Peyer's patch (tissue), 4 donors: ENCODE measurements around the gene HBEGF. TPM values are rescaled to one million over a fixed set of nuclear protein-coding genes. Genes with fewer than 3 reads are reported as not detected.

Source experiments
- DNase-seq, 3 donors: peaks; one replicate each; pipeline ENCODE4 v3.0.0-alpha.2; 2017 to 2019
- H3K27ac ChIP-seq, 4 donors: fragments of 200-600 bp; sonication (generic); one replicate each; pipeline ENCODE4 v1.5.1; 2016 to 2019
- H3K27me3 ChIP-seq, 2 donors: fragments of 200-600 bp; sonication (generic); one replicate each; pipeline ENCODE4 v1.5.1; 2019
- H3K36me3 ChIP-seq, 3 donors: fragments of 200-600 bp; sonication (generic); one replicate each; pipeline ENCODE4 v1.5.1; 2016 to 2019
- H3K4me1 ChIP-seq, 4 donors: fragments of 200-600 bp; sonication (generic); one replicate each; pipeline ENCODE4 v1.5.1; 2016 to 2019
- H3K4me3 ChIP-seq, 4 donors: fragments of 200-600 bp; sonication (generic); 1 replicate in 3 of 4; 2 replicates in 1 of 4; pipeline ENCODE4 v1.5.1; 2016 to 2019; ENCODE audit warnings: mild to moderate bottlenecking in 1 of 4
- H3K9me3 ChIP-seq, 4 donors: fragments of 200-600 bp; sonication (generic); one replicate each; pipeline ENCODE4 v1.5.1; 2016 to 2019; ENCODE audit warnings: mild to moderate bottlenecking in 1 of 4
- POLR2A ChIP-seq, 2 donors: fragments of 450-650 bp; IDR thresholded peaks; one replicate each; pipeline ENCODE4 v1.5.1; 2017; ENCODE audit warnings: antibody characterized with exemption in 2 of 2, mild to moderate bottlenecking in 2 of 2, moderate library complexity in 2 of 2
- total RNA-seq, 4 donors: library from RNA; depleted of rRNA; stranded (reverse); fragments of >200 nt; gene quantifications; one replicate each; pipeline ENCODE4 v1.1.0, GENCODE V29; 2016
- TF ChIP-seq, protein P1 (sequence below), 6 experiments: fragments of 450-650 bp in 4 of 6; fragments of 200-600 bp in 2 of 6; sonication (generic) in 1 of 6; IDR thresholded peaks; one replicate each; pipeline ENCODE4 v1.5.1; 2017 to 2019; ENCODE audit warnings: antibody characterized with exemption in 6 of 6, mild to moderate bottlenecking in 3 of 6, moderate library complexity in 1 of 6

HBEGF gene
- total RNA-seq, 4 donors from 2014 or later = 4.1 to 41.0 (median 10.1) TPM

DNA sequence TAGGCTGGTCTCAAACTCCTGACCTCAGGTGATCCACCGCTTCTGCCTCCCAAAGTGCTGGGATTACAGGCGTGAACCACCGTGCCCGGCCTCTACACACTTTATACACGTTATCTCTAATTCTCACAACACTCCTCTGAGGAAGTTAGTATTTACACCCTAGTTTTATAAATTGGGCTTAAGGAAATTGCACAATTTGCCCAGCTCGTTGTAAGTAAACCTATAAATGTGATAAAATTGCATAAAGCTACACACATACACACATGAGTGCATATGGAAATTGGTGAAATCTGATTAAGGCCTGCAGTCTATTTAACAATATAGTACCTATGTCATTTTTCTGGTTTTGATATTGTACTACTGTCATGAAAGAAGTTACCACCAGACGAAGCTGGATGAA, 9.1 kb upstream of the HBEGF start:
- Histone ChIP-seq H3K9me3 (no peaks in the 10 kb centered on the region), H3K27me3 (no peaks in the 10 kb centered on the region), H3K4me1 (peaks cover 0 to 9% (median 0%) of the 10 kb centered on the region in 4 donors), H3K4me3 (no peak overlapping the region), H3K36me3 (no peaks in the 10 kb centered on the region), H3K27ac (no peak overlapping the region)
- no peak for TF ChIP-seq POLR2A (IDR thresholded peaks at IDR 0.05)
- TF ChIP-seq, protein P1, sequence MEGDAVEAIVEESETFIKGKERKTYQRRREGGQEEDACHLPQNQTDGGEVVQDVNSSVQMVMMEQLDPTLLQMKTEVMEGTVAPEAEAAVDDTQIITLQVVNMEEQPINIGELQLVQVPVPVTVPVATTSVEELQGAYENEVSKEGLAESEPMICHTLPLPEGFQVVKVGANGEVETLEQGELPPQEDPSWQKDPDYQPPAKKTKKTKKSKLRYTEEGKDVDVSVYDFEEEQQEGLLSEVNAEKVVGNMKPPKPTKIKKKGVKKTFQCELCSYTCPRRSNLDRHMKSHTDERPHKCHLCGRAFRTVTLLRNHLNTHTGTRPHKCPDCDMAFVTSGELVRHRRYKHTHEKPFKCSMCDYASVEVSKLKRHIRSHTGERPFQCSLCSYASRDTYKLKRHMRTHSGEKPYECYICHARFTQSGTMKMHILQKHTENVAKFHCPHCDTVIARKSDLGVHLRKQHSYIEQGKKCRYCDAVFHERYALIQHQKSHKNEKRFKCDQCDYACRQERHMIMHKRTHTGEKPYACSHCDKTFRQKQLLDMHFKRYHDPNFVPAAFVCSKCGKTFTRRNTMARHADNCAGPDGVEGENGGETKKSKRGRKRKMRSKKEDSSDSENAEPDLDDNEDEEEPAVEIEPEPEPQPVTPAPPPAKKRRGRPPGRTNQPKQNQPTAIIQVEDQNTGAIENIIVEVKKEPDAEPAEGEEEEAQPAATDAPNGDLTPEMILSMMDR (IDR thresholded peaks at IDR 0.05) = no peak
- no peak for DNase-seq

DNA sequence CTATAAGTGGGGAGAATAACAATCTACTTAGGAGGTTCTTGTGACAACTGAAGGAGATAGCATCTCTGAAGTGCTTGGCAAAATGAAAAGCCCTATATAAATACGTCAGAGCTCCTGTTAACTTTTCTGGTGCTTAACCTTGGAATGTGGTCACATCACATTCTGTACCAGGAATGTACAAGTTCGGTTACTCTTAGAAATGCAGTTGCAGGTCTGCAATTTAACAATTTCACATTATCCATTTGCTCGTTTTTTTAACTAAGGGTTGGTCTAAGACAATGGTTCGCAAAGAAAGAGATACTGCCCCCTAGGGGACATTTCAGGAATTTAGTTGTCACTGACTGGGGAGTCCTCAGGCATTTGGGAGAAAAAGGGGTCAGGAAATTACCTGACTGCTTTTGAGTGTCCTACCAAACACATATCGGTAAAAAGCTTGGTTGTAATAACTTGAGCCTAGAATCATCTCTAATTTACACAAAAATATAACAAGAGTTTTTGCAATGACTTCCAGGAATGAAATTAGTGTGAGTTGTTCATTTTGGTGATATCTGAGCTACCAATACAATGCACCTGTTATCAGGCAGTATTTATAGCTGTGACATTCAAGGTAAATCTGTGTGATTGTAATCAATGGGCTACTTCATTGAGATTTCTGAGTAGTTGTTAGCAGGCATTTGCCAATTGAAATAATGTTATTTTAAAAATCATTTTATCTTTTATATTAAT, 5.4 kb upstream of the HBEGF start:
- Histone ChIP-seq H3K27ac (no peak overlapping the region), H3K4me1 (peaks cover 0 to 25% (median 9%) of the 10 kb centered on the region in 4 donors), H3K27me3 (no peaks in the 10 kb centered on the region), H3K9me3 (no peaks in the 10 kb centered on the region), H3K4me3 (no peak overlapping the region), H3K36me3 (no peaks in the 10 kb centered on the region)
- TF ChIP-seq POLR2A (IDR thresholded peaks at IDR 0.05) = no peak
- TF ChIP-seq, protein P1 (IDR thresholded peaks at IDR 0.05) = peak; percentile 87 to 96 (median 90)
- DNase-seq = peak in 2 of 3 donors; percentile 40 to 73

DNA sequence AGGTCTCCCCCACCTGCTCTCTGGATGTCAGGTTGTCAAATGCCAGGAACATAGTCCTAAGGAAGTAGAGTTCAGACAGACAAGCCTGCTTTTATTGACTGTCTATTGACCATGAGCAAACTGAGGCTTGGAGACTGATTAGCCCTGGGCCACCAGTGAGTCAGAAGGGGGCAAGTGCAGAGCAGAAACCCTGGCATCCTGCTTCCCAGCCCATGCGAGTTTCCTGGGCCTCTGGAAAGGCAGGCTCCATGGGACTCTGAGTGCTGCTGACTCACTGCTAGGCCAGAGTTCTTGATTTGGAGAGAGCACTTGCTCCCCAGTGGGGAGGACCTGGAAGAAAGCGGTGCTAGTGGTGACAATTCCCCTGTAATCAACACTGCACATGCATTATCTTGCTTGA, 2.8 kb upstream of the HBEGF start:
- peaks cover 4 to 39% (median 9%) of the 10 kb centered on the region in 4 donors for H3K4me1 ChIP-seq

DNA sequence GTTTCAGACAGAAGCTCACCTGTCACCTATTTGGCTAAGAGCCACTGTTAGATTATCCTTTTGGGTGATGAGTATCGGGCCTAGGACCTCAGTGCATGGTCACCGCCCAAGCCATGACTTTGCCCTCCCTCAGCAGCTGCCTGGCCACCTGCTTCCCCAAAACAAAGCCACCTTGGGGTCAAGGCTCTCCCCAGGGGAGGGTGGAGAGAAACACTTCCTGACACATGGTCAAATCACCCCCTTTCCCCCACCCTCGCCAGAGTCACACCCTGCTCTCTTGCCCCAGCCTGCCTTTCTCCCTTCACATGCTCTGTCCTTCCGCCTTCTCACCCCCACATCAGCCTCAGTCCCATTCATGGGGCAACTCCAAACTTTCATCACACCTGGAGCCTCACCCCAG, 1.7 kb upstream of the HBEGF start:
- peak overlapping the region in 3 of 4 donors; percentile 19 to 95 (median 86) for H3K27ac ChIP-seq
- DNase-seq = peak; percentile 22 to 83 (median 69)
- H3K9me3 ChIP-seq = no peaks in the 10 kb centered on the region
- no peak overlapping the region for H3K4me3 ChIP-seq
- peaks cover 4 to 42% (median 9%) of the 10 kb centered on the region in 4 donors for H3K4me1 ChIP-seq
- H3K36me3 ChIP-seq = no peaks in the 10 kb centered on the region
- no peaks in the 10 kb centered on the region for H3K27me3 ChIP-seq
- TF ChIP-seq, protein P1 (IDR thresholded peaks at IDR 0.05) = no peak
- no peak for TF ChIP-seq POLR2A (IDR thresholded peaks at IDR 0.05)

More for the DNA sequence above, 2.8 kb upstream of the HBEGF start:
- TF ChIP-seq, protein P1 (IDR thresholded peaks at IDR 0.05) = no peak
- peak in 1 of 2 donors; percentile 29 for TF ChIP-seq POLR2A (IDR thresholded peaks at IDR 0.05)
- Histone ChIP-seq H3K27me3 (no peaks in the 10 kb centered on the region), H3K9me3 (no peaks in the 10 kb centered on the region), H3K27ac (peak overlapping the region in 1 of 4 donors; percentile 95), H3K36me3 (no peaks in the 10 kb centered on the region), H3K4me3 (no peak overlapping the region)
- DNase-seq = peak in 2 of 3 donors; percentile 61 to 85

DNA sequence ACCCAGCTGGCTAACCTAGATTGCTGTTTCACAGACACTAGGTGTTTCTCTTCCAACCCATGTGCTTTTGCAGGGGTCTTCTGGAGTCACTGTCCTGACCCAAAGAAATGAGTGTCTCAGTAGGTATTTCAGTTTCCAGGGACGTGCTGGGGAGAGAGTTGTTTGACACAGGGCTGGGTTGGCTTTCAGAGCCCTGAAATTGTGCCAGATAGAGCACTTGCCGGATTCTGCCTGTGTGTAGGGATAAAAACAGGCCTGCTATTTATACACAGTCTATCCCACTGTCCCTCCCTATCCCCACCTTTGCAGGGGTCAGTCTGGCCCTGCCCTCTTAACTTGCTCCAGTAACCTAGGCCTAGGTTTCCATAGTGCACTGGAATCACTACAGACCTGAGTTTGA, 957 bp upstream of the HBEGF start:
- Histone ChIP-seq H3K4me1 (peaks cover 4 to 46% (median 9%) of the 10 kb centered on the region in 4 donors), H3K4me3 (peak overlapping the region in 1 of 4 donors; percentile 90)

More for the DNA sequence above, 957 bp upstream of the HBEGF start:
- H3K27ac ChIP-seq = peak overlapping the region in 3 of 4 donors; percentile 71 to 95 (median 86)
- no peak for DNase-seq
- TF ChIP-seq, protein P1 (IDR thresholded peaks at IDR 0.05) = no peak
- TF ChIP-seq POLR2A (IDR thresholded peaks at IDR 0.05) = no peak
- no peaks in the 10 kb centered on the region for H3K9me3 ChIP-seq
- H3K36me3 ChIP-seq = peaks cover 0 to 4% (median 0%) of the 10 kb centered on the region in 3 donors
- H3K27me3 ChIP-seq = no peaks in the 10 kb centered on the region
